B cell (primary cell): ENCODE data around the gene DMKN. TPM values are rescaled to one million over a fixed set of nuclear protein-coding genes. Genes with fewer than 3 reads are reported as not detected.

Source experiments
- ATAC-seq: fragments of 200-7000 bp; cut with Tn5 transposase; one replicate; pipeline ENCODE4 v1.10.0; 2021; ENCODE audit warnings: low read depth, mild to moderate bottlenecking, moderate number of reproducible peaks, moderate library complexity
- CTCF ChIA-PET: fragments of 350-600 bp; sonication (Branson Sonifier 250); formaldehyde crosslinking; loops from one replicate; lab custom pipeline; 2021; ENCODE audit warnings: antibody characterized with exemption, inconsistent platforms; lab: Charles Lee
- POLR2A ChIA-PET: fragments of 350-600 bp; sonication (Branson Sonifier 250); formaldehyde crosslinking; loops from one replicate; lab custom pipeline; 2021; ENCODE audit warnings: antibody characterized with exemption; lab: Charles Lee
- DNase-seq: peaks from one replicate; pipeline ENCODE4 v3.0.0; 2013
- H2AFZ ChIP-seq: 2 replicates; pipeline ENCODE4 v1.6.1; 2012; ENCODE audit warnings: mild to moderate bottlenecking, low read depth, low read length; ENCODE audit not compliant: insufficient read depth, poor library complexity, severe bottlenecking
- H3K27ac ChIP-seq, 2 donors: 1 replicate in 1 of 2; 2 replicates in 1 of 2; pipeline ENCODE4 v1.5.1; 2012 to 2013; ENCODE audit warnings: low read length in 2 of 2, mild to moderate bottlenecking in 2 of 2, moderate library complexity in 1 of 2
- H3K27me3 ChIP-seq, 4 experiments: fragments of 200-600 bp in 1 of 4; sonication (generic) in 1 of 4; replicated peaks in 1 of 4; 1 replicate in 2 of 4; 2 replicates in 2 of 4; pipeline versions ENCODE4 v1.6.1 to v1.7.0; 2013 to 2016; ENCODE audit warnings: low read length in 3 of 4, mild to moderate bottlenecking in 2 of 4, mixed read lengths in 1 of 4, moderate library complexity in 1 of 4; ENCODE audit not compliant: insufficient read depth in 4 of 4, control insufficient read depth in 3 of 4; ENCODE audit errors: control extremely low read depth in 1 of 4
- H3K36me3 ChIP-seq, 2 experiments: replicated peaks in 1 of 2; 1 replicate in 1 of 2; 2 replicates in 1 of 2; pipeline versions ENCODE4 v1.6.1 to v1.7.1; 2013; ENCODE audit warnings: low read length in 1 of 2; ENCODE audit not compliant: insufficient read depth in 2 of 2, control insufficient read depth in 1 of 2; ENCODE audit errors: control extremely low read depth in 1 of 2, extremely low read depth in 1 of 2
- H3K4me1 ChIP-seq, 2 donors: fragments of 200-600 bp in 1 of 2; sonication (generic) in 1 of 2; 1 replicate in 1 of 2; 2 replicates in 1 of 2; pipeline versions ENCODE4 v1.5.1 to v1.6.1; 2013 to 2017; ENCODE audit warnings: low read length in 2 of 2; ENCODE audit not compliant: control insufficient read depth in 2 of 2, insufficient read depth in 2 of 2
- H3K4me2 ChIP-seq: replicated peaks from 2 replicates; pipeline ENCODE3; 2012; ENCODE audit warnings: mild to moderate bottlenecking, low read depth, low read length; ENCODE audit not compliant: poor library complexity, severe bottlenecking
- H3K4me3 ChIP-seq, 5 experiments: fragments of 200-600 bp in 1 of 5; sonication (generic) in 1 of 5; 1 replicate in 3 of 5; 2 replicates in 2 of 5; pipeline versions ENCODE4 v1.5.1 to v1.7.0; 2011 to 2016; ENCODE audit warnings: low read length in 4 of 5, mild to moderate bottlenecking in 4 of 5, low read depth in 2 of 5, control low read depth in 1 of 5, moderate library complexity in 1 of 5; ENCODE audit not compliant: insufficient read depth in 1 of 5; ENCODE audit errors: control extremely low read depth in 1 of 5, extremely low read depth in 1 of 5
- H3K79me2 ChIP-seq: fragments of 200-600 bp; sonication (generic); one replicate; pipeline ENCODE4 v1.6.0; 2016; ENCODE audit warnings: low read length; ENCODE audit not compliant: control insufficient read depth, insufficient read depth
- H3K9ac ChIP-seq: fragments of 200-600 bp; sonication (generic); 2 replicates; pipeline ENCODE4 v1.6.1; 2017; ENCODE audit warnings: mild to moderate bottlenecking, low read length, moderate library complexity
- H3K9me3 ChIP-seq, 3 donors: one replicate each; pipeline versions ENCODE4 v1.6.1 to v1.7.1; 2013; ENCODE audit warnings: low read length in 2 of 3; ENCODE audit not compliant: control insufficient read depth in 2 of 3, insufficient read depth in 1 of 3; ENCODE audit errors: control extremely low read depth in 1 of 3
- H4K20me1 ChIP-seq: 2 replicates; pipeline ENCODE4 v1.6.0; 2012; ENCODE audit warnings: mild to moderate bottlenecking, low read length; ENCODE audit not compliant: insufficient read depth, control insufficient read depth, poor library complexity, severe bottlenecking
- H3K27ac Mint-ChIP-seq: one replicate; pipeline ENCODE4 v1.8.0; 2021; ENCODE audit warnings: mixed read lengths
- H3K27me3 Mint-ChIP-seq: one replicate; pipeline ENCODE4 v1.8.0; 2021; ENCODE audit warnings: mixed read lengths
- H3K4me1 Mint-ChIP-seq: one replicate; pipeline ENCODE4 v1.8.0; 2021; ENCODE audit warnings: mixed read lengths
- H3K4me3 Mint-ChIP-seq: one replicate; pipeline ENCODE4 v1.8.0; 2021; ENCODE audit warnings: mixed read lengths
- H3K9me3 Mint-ChIP-seq: one replicate; pipeline ENCODE4 v1.8.0; 2022; ENCODE audit warnings: mixed read lengths; ENCODE audit not compliant: insufficient read depth
- CTCF ChIP-seq: fragments of 200-600 bp; IDR thresholded peaks from one replicate; pipeline ENCODE4 v1.8.0; 2022; ENCODE audit warnings: antibody characterized with exemption, mild to moderate bottlenecking
- EZH2 ChIP-seq: IDR thresholded peaks from 2 replicates; pipeline ENCODE4 v1.6.1; 2012; ENCODE audit warnings: borderline replicate concordance, low read depth, mild to moderate bottlenecking, moderate library complexity, low read length; ENCODE audit not compliant: insufficient read depth, poor library complexity, severe bottlenecking
- WGBS: methylation state at CpG from one replicate; pipeline ENCODE4 v1.1.5; 2013; ENCODE audit warnings: missing lambda C conversion rate; ENCODE audit not compliant: insufficient coverage; 5-methylcytosine and 5-hydroxymethylcytosine counted together
- intact Hi-C: fragments of 100-400 bp; cut with micrococcal nuclease; formaldehyde crosslinking; loops from one replicate; pipeline ENCODE4 v1.10.0; 2022
- polyA plus RNA-seq: library from polyadenylated mRNA; depleted of rRNA; stranded (reverse); fragments of >200 nt; gene quantifications from 2 replicates; pipeline ENCODE4 v1.2.3, GENCODE V29; 2012
- total RNA-seq, 2 donors: library from RNA; stranded (reverse); fragments of 120-200 nt in 1 of 2; gene quantifications; 1 replicate in 1 of 2; 2 replicates in 1 of 2; pipeline versions ENCODE4 v1.2.3 to v1.2.4, GENCODE V29; 2013 to 2022

DMKN gene
- total and polyA plus RNA-seq, 2 donors (not counting 1 experiment from before 2014, with no cell fraction given) = 0.58 to 4.5 TPM

- no peak overlapping the region for H3K4me3 Mint-ChIP-seq
- H3K4me2 ChIP-seq = no peak overlapping the region
These were observed 39.3 kb upstream of the DMKN start for GRCh38 chr19:35552534-35553384.

More at GRCh38 chr19:35552534-35553384, 39.3 kb upstream of the DMKN start:
- Mint-ChIP-seq H3K27ac (no peak overlapping the region), H3K9me3 (no peaks in the 10 kb centered on the region), H3K4me1 (peaks cover 13% of the 10 kb centered on the region), H3K27me3 (peaks cover 12% of the 10 kb centered on the region)
- peaks cover 11% of the 10 kb centered on the region for H3K79me2 ChIP-seq
- no peak overlapping the region for H3K4me3 ChIP-seq
- no peak overlapping the region for H3K27ac ChIP-seq
- ChIA-PET CTCF (no interaction called here), POLR2A (no interaction called here)
- H4K20me1 ChIP-seq = no peaks in the 10 kb centered on the region
- peaks cover 0 to 12% (median under 1%) of the 10 kb centered on the region in 4 experiments for H3K27me3 ChIP-seq
- 90% methylated on average over 12 of the region's 13 CpGs for WGBS
- no peak for DNase-seq
- H2AFZ ChIP-seq = no peak overlapping the region
- H3K4me1 ChIP-seq = peaks cover 3 to 5% of the 10 kb centered on the region in 2 donors
- ATAC-seq = no peak
- intact Hi-C loops = no loop called here
- peaks cover 0 to 6% of the 10 kb centered on the region in 2 experiments for H3K36me3 ChIP-seq
- no peak for TF ChIP-seq CTCF
- no peak for TF ChIP-seq EZH2
- H3K9me3 ChIP-seq = no peaks in the 10 kb centered on the region
- no peak overlapping the region for H3K9ac ChIP-seq
